OCI-LY7 (cell line): Measurements from ENCODE around the gene SYT2.

ENCODE experiments used
- CTCF ChIP-seq: fragments of 200-600 bp; sonication (generic); conservative IDR thresholded peaks from 2 replicates; pipeline ENCODE4 v1.5.1; 2014; ENCODE audit warnings: mild to moderate bottlenecking, antibody characterized with exemption, low read length, moderate library complexity, mixed read lengths
- EZH2phosphoT487 ChIP-seq: fragments of 200-600 bp; sonication (generic); IDR thresholded peaks from 2 replicates; pipeline ENCODE4 v1.6.1; 2018; ENCODE audit warnings: low read depth, borderline replicate concordance, mild to moderate bottlenecking, mixed run types, antibody characterized with exemption, low read length, moderate library complexity, mixed read lengths

- TF ChIP-seq CTCF (no peak; the same call in 1 of the 2 replicates), EZH2phosphoT487 (no peak)
These were observed 148.4 kb downstream of the SYT2 start for GRCh38 chr1:202561726-202562443.
